GM19238 (cell line): Measurements from ENCODE around the gene RTEL1.
"Not testable (repeated sequence)": the region's sequence is repeated elsewhere in the genome, so short reads cannot be mapped to it uniquely, and the experiment has no call there.

Source experiments
- DNase-seq: peaks from one replicate; pipeline ENCODE4 v3.0.0; 2011; ENCODE audit warnings: low spot score; ENCODE audit not compliant: insufficient read length

Gene RTEL1

GRCh38 chr20:63668351-63668750 is 10.2 kb downstream of the RTEL1 start:
- DNase-seq: no peak

GRCh38 chr20:63671695-63672094 is 13.6 kb downstream of the RTEL1 start:
- not testable (repeated sequence) for DNase-seq

GRCh38 chr20:63672666-63673065 is 14.6 kb downstream of the RTEL1 start:
- DNase-seq: no peak

- no peak for DNase-seq
Measured at GRCh38 chr20:63673951-63674350, 15.8 kb downstream of the RTEL1 start.

GRCh38 chr20:63675681-63676368 is 17.7 kb downstream of the RTEL1 start:
- DNase-seq: no peak

GRCh38 chr20:63678071-63678470 is 20.0 kb downstream of the RTEL1 start:
- no peak for DNase-seq

GRCh38 chr20:63678667-63679465 is 20.8 kb downstream of the RTEL1 start:
- DNase-seq: no peak

GRCh38 chr20:63679799-63680305 is 21.7 kb downstream of the RTEL1 start:
- DNase-seq: no peak

- DNase-seq: no peak
Measured at GRCh38 chr20:63680427-63680826, 22.3 kb downstream of the RTEL1 start.

- no peak for DNase-seq
Measured at GRCh38 chr20:63680857-63681608, 22.9 kb downstream of the RTEL1 start.

GRCh38 chr20:63681609-63682142 is 23.6 kb downstream of the RTEL1 start:
- DNase-seq: no peak

- no peak for DNase-seq
Measured at GRCh38 chr20:63682384-63683139, 24.4 kb downstream of the RTEL1 start.

GRCh38 chr20:63685269-63686026 is 27.3 kb downstream of the RTEL1 start:
- no peak for DNase-seq

GRCh38 chr20:63686094-63686491 is 28.0 kb downstream of the RTEL1 start:
- no peak for DNase-seq

- no peak for DNase-seq
Measured at GRCh38 chr20:63686492-63687321, 28.6 kb downstream of the RTEL1 start.

- DNase-seq: no peak
Measured at GRCh38 chr20:63687419-63688178, 29.5 kb downstream of the RTEL1 start.

GRCh38 chr20:63688228-63689045 is 30.3 kb downstream of the RTEL1 start:
- DNase-seq: no peak
